Smooth muscle cell (in vitro differentiated cells): ENCODE measurements around the gene KLF16. TPM values are rescaled to one million over a fixed set of nuclear protein-coding genes. Genes with fewer than 3 reads are reported as not detected.

ENCODE experiments used
- DNase-seq: peaks from one replicate; lab custom pipeline; 2025; ENCODE audit not compliant: unreplicated experiment; lab: John Stamatoyannopoulos, UW
- H2AFZ ChIP-seq: fragments of 200-600 bp; sonication (generic); 2 replicates; pipeline ENCODE4 v1.6.0; 2016; ENCODE audit warnings: antibody characterized with exemption, low read depth, mild to moderate bottlenecking
- H3F3A ChIP-seq: fragments of 200-600 bp; sonication (generic); 2 replicates; pipeline ENCODE4 v1.6.0; 2017; ENCODE audit warnings: antibody characterized with exemption, low read depth
- H3K27ac ChIP-seq: fragments of 200-600 bp; sonication (generic); 2 replicates; pipeline ENCODE4 v1.5.1; 2016; ENCODE audit warnings: low read depth, mild to moderate bottlenecking
- H3K27me3 ChIP-seq: fragments of 200-600 bp; sonication (generic); 2 replicates; pipeline ENCODE4 v1.6.1; 2016; ENCODE audit warnings: low read depth, mild to moderate bottlenecking
- H3K36me3 ChIP-seq: fragments of 200-600 bp; sonication (generic); 2 replicates; pipeline ENCODE4 v1.5.1; 2016; ENCODE audit warnings: low read depth
- H3K4me1 ChIP-seq: fragments of 200-600 bp; sonication (generic); 2 replicates; pipeline ENCODE4 v1.5.1; 2016; ENCODE audit warnings: low read depth
- H3K4me2 ChIP-seq: fragments of 200-600 bp; sonication (generic); 2 replicates; pipeline ENCODE4 v1.6.0; 2016; ENCODE audit warnings: mild to moderate bottlenecking
- H3K4me3 ChIP-seq: fragments of 200-600 bp; sonication (generic); 2 replicates; pipeline ENCODE4 v1.5.1; 2016; ENCODE audit warnings: mild to moderate bottlenecking
- H3K79me2 ChIP-seq: fragments of 200-600 bp; sonication (generic); 2 replicates; pipeline ENCODE4 v1.6.0; 2016; ENCODE audit warnings: low read depth, mild to moderate bottlenecking
- H3K9ac ChIP-seq: fragments of 200-600 bp; sonication (generic); 2 replicates; pipeline ENCODE4 v1.6.0; 2016; ENCODE audit warnings: low read depth
- H3K9me3 ChIP-seq: fragments of 200-600 bp; sonication (generic); replicated peaks from 2 replicates; pipeline ENCODE4 v1.5.1; 2016; ENCODE audit warnings: low read depth
- H4K20me1 ChIP-seq: fragments of 200-600 bp; sonication (generic); 2 replicates; pipeline ENCODE4 v1.6.0; 2016; ENCODE audit warnings: low read depth
- CTCF ChIP-seq: fragments of 200-600 bp; sonication (generic); IDR thresholded peaks from 2 replicates; pipeline ENCODE4 v1.5.1; 2017; ENCODE audit warnings: borderline replicate concordance, mild to moderate bottlenecking, antibody characterized with exemption; ENCODE audit not compliant: insufficient read depth, poor library complexity, severe bottlenecking
- WGBS: methylation state at CpG from one replicate; pipeline ENCODE4 v1.1.7; 2016; ENCODE audit warnings: low lambda C conversion rate; 5-methylcytosine and 5-hydroxymethylcytosine counted together
- polyA plus RNA-seq: library from polyadenylated mRNA; unstranded; fragments of >200 nt; fragmentation: Nextera tagmentation; extraction: Ambion mirVana; gene quantifications from 2 replicates; pipeline ENCODE4 v1.2.1, GENCODE V29; 2016
- total RNA-seq: library from RNA; depleted of rRNA; stranded (reverse); fragments of >200 nt; gene quantifications from 2 replicates; pipeline ENCODE4 v1.2.3, GENCODE V29; 2014

KLF16 gene
- total and polyA plus RNA-seq, 2 experiments from 2014 or later, result 5.8 to 15.4 TPM

DNA sequence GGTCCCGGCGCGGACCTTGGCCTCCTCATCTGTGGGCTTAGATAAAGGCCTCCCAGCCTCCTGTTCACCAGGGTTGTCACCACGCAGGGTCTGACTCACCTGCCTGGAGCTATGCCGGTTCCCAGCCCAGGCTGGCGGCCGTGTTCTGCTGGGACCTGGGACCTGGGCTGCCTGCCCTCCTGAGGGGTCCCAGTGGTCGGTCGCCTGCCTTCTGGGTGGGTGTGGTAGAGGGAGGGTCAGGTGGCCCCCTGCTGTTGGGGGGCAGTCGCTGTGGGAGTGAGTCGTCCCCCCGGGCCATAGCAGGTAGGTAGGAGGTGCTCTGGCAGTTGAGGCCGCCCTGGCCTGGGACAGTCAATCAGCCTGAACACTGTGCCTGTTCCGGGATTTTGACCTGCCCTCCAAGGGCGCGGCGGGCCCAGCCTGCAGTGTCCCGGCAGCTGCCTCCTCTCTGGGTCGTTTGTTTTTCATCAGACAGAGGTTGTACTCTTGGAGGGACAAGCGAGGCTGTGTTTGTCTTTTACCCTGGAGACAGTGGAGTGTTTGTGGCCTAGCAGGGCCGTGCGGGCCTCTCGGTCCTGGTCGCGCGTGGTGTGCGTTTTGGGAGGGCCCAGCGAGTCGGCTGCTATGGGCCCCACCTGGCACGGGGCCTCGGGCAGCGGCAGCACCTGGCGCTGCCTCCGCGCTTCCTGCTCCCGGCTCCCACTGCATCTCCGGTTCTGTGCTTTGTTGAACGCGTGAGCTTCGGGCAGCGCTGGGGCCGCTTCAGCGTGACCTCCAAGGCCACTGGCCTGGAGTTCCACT lies 44.4 kb upstream of the KLF16 start:
- no peak for DNase-seq
- H3K36me3 ChIP-seq, result no peaks in the 10 kb centered on the region
- peak overlapping the region; percentile 31 for H3K4me2 ChIP-seq
- peaks cover 5% of the 10 kb centered on the region for H3K4me1 ChIP-seq
- H4K20me1 ChIP-seq, result peaks cover 56% of the 10 kb centered on the region
- no peaks in the 10 kb centered on the region for H3K27me3 ChIP-seq
- no peak overlapping the region for H3K4me3 ChIP-seq
- TF ChIP-seq CTCF, result no peak
- no peak overlapping the region for H3K9ac ChIP-seq
- no peak overlapping the region for H2AFZ ChIP-seq
- H3K27ac ChIP-seq, result peak overlapping the region; percentile 38
- 85% methylated on average over 43 of the region's 43 CpGs for WGBS
- H3K9me3 ChIP-seq, result no peaks in the 10 kb centered on the region
- peaks cover 10% of the 10 kb centered on the region for H3F3A ChIP-seq
- peaks cover 67% of the 10 kb centered on the region for H3K79me2 ChIP-seq

- H3K4me1 ChIP-seq, result peaks cover 5% of the 10 kb centered on the region
- H2AFZ ChIP-seq, result no peak overlapping the region
- no peak for TF ChIP-seq CTCF
- peak overlapping the region; percentile 38 for H3K27ac ChIP-seq
- H3F3A ChIP-seq, result peaks cover 10% of the 10 kb centered on the region
- H3K4me2 ChIP-seq, result peak overlapping the region; percentile 31
- H4K20me1 ChIP-seq, result peaks cover 51% of the 10 kb centered on the region
- H3K79me2 ChIP-seq, result peaks cover 66% of the 10 kb centered on the region
- H3K9me3 ChIP-seq, result no peaks in the 10 kb centered on the region
- H3K27me3 ChIP-seq, result no peaks in the 10 kb centered on the region
- no peaks in the 10 kb centered on the region for H3K36me3 ChIP-seq
- 86% methylated on average over 10 of the region's 10 CpGs for WGBS
- no peak for DNase-seq
- H3K9ac ChIP-seq, result no peak overlapping the region
- H3K4me3 ChIP-seq, result no peak overlapping the region
Observed at GRCh38 chr19:1906985-1907562, 43.7 kb upstream of the KLF16 start.

DNA sequence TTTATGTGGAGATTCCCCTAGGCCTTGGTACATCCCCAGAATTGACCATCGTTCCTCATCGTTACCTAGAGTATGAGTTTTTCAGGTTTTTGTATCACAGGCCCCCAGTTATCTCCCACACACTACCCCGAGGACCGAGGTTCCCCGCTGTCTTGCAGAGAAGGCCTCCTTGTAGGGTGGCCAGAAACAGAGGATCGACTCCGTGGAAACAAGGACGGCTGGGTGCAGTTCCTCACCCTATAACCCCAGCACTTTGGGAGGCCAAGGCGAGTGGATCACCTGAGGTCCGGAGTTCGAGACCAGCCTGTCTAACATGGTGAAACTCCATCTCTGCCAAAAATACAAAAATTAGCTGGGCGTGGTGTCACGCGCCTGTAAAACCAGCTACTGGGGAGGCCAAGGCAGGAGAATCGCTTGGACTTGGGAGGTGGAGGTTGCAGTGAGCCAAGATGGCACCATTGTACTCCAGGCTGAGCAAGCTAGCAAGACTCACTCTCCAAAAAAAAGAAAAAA lies 42.5 kb upstream of the KLF16 start:
- Histone ChIP-seq H3K27ac (peak overlapping the region; percentile 20), H3K9me3 (no peaks in the 10 kb centered on the region), H3K4me2 (peak overlapping the region; percentile 82), H3F3A (peaks cover 10% of the 10 kb centered on the region), H3K79me2 (peaks cover 54% of the 10 kb centered on the region), H3K36me3 (no peaks in the 10 kb centered on the region), H3K4me3 (peak overlapping the region; percentile 67), H3K9ac (peak overlapping the region; percentile 79), H3K27me3 (no peaks in the 10 kb centered on the region), H2AFZ (no peak overlapping the region), H4K20me1 (peaks cover 39% of the 10 kb centered on the region), H3K4me1 (peaks cover 5% of the 10 kb centered on the region)
- TF ChIP-seq CTCF, result no peak
- WGBS, result 89% methylated on average over 15 of the region's 15 CpGs
- no peak for DNase-seq
